Transverse colon (tissue), 4 donors: ENCODE data around the gene PTPRE. TPM values are rescaled to one million over a fixed set of nuclear protein-coding genes. Genes with fewer than 3 reads are reported as not detected.

Experiments
- DNase-seq: peaks from one replicate; pipeline ENCODE4 v3.0.0-alpha.2; 2019
- H3K27ac ChIP-seq, 4 donors: fragments of 200-600 bp; sonication (generic); 2 replicates each; pipeline ENCODE4 v1.5.1; 2016 to 2018; ENCODE audit warnings: inconsistent platforms in 4 of 4
- H3K27me3 ChIP-seq: fragments of 200-600 bp; sonication (generic); 2 replicates; pipeline ENCODE4 v1.5.1; 2017; ENCODE audit warnings: inconsistent platforms
- H3K36me3 ChIP-seq, 4 donors: fragments of 200-600 bp; sonication (generic); 2 replicates each; pipeline ENCODE4 v1.5.1; 2017 to 2019; ENCODE audit warnings: inconsistent platforms in 4 of 4
- H3K4me1 ChIP-seq, 4 donors: fragments of 200-600 bp; sonication (generic); 2 replicates each; pipeline ENCODE4 v1.5.1; 2017 to 2020; ENCODE audit warnings: inconsistent platforms in 4 of 4
- H3K4me3 ChIP-seq, 4 donors: fragments of 200-600 bp; sonication (generic); 1 replicate in 1 of 4; 2 replicates in 3 of 4; pipeline versions ENCODE4 v1.5.1 to v1.6.1; 2017 to 2019; ENCODE audit warnings: inconsistent platforms in 4 of 4
- H3K9me3 ChIP-seq, 2 donors: fragments of 200-600 bp; sonication (generic); 2 replicates each; pipeline ENCODE4 v1.5.1; 2017 to 2019; ENCODE audit warnings: inconsistent platforms in 2 of 2
- EP300 ChIP-seq: sonication (generic); formaldehyde crosslinking; IDR thresholded peaks from one replicate; pipeline ENCODE4 v1.6.1; 2017; ENCODE audit warnings: antibody characterized with exemption, low read depth
- POLR2A ChIP-seq: fragments of 450-650 bp; IDR thresholded peaks from one replicate; pipeline ENCODE4 v1.6.1; 2016; ENCODE audit warnings: antibody characterized with exemption, mild to moderate bottlenecking, moderate library complexity
- POLR2AphosphoS5 ChIP-seq, 3 donors: sonication (generic); formaldehyde crosslinking; IDR thresholded peaks; one replicate each; pipeline ENCODE4 v1.6.1; 2016; ENCODE audit warnings: antibody characterized with exemption in 3 of 3
- WGBS, 2 donors: methylation state at CpG; one replicate each; pipeline ENCODE4 v1.1.5; 2018; ENCODE audit warnings: low coverage in 1 of 2; 5-methylcytosine and 5-hydroxymethylcytosine counted together
- in situ Hi-C, 4 donors: fragments of 200-750 bp; cut with MboI; loops; one replicate each; pipeline versions ENCODE4 v1.15.0 to v1.15.1; 2017; ENCODE audit warnings: low sequenced_read_pairs in 3 of 4, low pct_ligation_motif_present in 1 of 4, low pct_unique_long_range_greater_than_20kb in 1 of 4
- intact Hi-C: fragments of 100-400 bp; cut with DNase I; formaldehyde crosslinking; loops from one replicate; pipeline ENCODE4 v1.15.1; 2023; ENCODE audit warnings: low total_unique reads
- total RNA-seq, 4 donors: library from RNA; depleted of rRNA; stranded (reverse); fragments of >200 nt; gene quantifications; one replicate each; pipeline ENCODE4 v1.1.0, GENCODE V29; 2016
- TF ChIP-seq, protein P1 (sequence below), 5 experiments: fragments of 200-600 bp in 3 of 5; fragments of 450-650 bp in 2 of 5; sonication (generic) in 3 of 5; IDR thresholded peaks; 1 replicate in 2 of 5; 2 replicates in 3 of 5; pipeline ENCODE4 v1.5.1; 2016 to 2017; ENCODE audit warnings: antibody characterized with exemption in 5 of 5, inconsistent platforms in 3 of 5, mild to moderate bottlenecking in 2 of 5, moderate library complexity in 1 of 5

PTPRE gene
- total RNA-seq, 4 donors from 2014 or later = 25.7 to 43.6 (median 26.7) TPM

DNA sequence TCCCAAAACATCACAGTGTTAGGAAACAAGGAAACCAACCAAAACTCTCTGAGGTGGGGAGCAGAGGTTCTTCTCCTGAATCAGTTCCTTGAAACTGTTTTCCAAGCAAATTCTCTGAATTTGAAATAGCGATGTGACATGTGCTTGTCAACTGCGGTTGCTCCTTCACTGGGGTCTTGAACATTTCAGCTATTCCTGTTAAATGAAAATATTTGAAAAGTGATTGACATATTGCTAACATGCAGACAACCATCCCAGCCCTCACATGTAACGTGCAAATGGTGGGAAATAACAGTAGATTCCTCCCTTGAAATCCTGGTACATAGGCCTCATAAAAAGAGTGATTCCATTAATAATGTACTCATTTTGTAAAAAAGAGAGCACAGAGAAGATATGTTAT is 203.4 kb downstream of the PTPRE start:
- TF ChIP-seq, protein P1, sequence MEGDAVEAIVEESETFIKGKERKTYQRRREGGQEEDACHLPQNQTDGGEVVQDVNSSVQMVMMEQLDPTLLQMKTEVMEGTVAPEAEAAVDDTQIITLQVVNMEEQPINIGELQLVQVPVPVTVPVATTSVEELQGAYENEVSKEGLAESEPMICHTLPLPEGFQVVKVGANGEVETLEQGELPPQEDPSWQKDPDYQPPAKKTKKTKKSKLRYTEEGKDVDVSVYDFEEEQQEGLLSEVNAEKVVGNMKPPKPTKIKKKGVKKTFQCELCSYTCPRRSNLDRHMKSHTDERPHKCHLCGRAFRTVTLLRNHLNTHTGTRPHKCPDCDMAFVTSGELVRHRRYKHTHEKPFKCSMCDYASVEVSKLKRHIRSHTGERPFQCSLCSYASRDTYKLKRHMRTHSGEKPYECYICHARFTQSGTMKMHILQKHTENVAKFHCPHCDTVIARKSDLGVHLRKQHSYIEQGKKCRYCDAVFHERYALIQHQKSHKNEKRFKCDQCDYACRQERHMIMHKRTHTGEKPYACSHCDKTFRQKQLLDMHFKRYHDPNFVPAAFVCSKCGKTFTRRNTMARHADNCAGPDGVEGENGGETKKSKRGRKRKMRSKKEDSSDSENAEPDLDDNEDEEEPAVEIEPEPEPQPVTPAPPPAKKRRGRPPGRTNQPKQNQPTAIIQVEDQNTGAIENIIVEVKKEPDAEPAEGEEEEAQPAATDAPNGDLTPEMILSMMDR (IDR thresholded peaks at IDR 0.05) = no peak
- TF ChIP-seq EP300 = no peak
- TF ChIP-seq POLR2AphosphoS5 (IDR thresholded peaks at IDR 0.05) = no peak
- TF ChIP-seq POLR2A = no peak
- Histone ChIP-seq H3K9me3 (no peaks in the 10 kb centered on the region), H3K27ac (no peak overlapping the region), H3K4me1 (peaks cover 0 to 6% (median 2%) of the 10 kb centered on the region in 4 donors), H3K4me3 (no peak overlapping the region), H3K27me3 (no peaks in the 10 kb centered on the region), H3K36me3 (no peaks in the 10 kb centered on the region)
- in situ Hi-C loops (no loop called here), intact Hi-C loops (no loop called here)
- no peak for DNase-seq
- WGBS, 2 donors = 98 to 100% methylated on average over 3 of the region's 3 CpGs

DNA sequence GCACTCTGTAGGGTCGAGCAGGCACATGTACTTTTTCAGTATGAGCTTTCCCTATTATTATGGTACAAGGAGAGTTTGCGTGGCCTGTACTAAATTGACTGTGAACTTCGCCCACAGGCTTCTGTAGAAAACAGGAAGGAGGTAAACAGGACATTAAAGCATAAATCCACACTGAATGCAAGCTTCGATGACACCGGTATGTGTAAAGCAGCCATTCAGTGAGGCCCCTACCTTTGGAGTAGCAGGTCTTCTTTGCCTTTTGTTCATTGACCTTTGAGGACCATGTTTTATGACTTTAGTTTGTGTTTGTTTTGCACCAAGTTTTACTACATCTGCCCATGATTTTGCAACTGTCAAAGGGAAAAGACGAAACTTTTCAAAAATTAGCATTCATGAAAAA is 204.8 kb downstream of the PTPRE start:
- Histone ChIP-seq H3K27ac (no peak overlapping the region), H3K4me1 (peaks cover 0 to 6% (median 2%) of the 10 kb centered on the region in 4 donors), H3K36me3 (no peaks in the 10 kb centered on the region), H3K9me3 (no peaks in the 10 kb centered on the region), H3K4me3 (no peak overlapping the region), H3K27me3 (no peaks in the 10 kb centered on the region)
- in situ Hi-C loops = no loop called here
- intact Hi-C loops = no loop called here
- TF ChIP-seq POLR2A = no peak
- WGBS, 2 donors = 57 to 65% methylated on average over 5 to 6 of the region's 6 CpGs
- no peak for DNase-seq

DNA sequence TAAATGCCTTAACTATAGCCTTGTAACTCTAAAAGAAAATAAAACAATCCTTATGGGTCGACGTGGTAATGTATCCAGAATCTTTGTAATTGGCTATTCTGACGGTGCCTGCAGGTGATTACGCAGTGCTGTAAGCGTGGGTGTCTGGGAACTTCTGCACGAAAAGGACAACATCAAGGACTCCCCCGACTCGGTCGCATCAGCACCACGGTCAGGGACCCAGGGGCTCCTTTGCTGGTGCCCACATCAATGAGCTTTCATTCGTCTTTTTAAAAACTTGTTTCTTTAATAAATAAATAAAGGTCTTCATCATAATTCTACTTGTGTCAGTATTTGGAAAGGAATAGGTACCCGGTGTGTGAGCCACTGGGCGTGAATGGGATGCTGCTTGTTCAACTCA is 206.1 kb downstream of the PTPRE start:
- 94 to 96% methylated on average over 11 to 13 of the region's 13 CpGs for WGBS, 2 donors
- no peaks in the 10 kb centered on the region for H3K36me3 ChIP-seq
- H3K9me3 ChIP-seq = no peaks in the 10 kb centered on the region
- DNase-seq = no peak
- intact Hi-C loops = no loop called here
- no peaks in the 10 kb centered on the region for H3K27me3 ChIP-seq
- peaks cover 0 to 6% (median 2%) of the 10 kb centered on the region in 4 donors for H3K4me1 ChIP-seq
- H3K27ac ChIP-seq = no peak overlapping the region
- in situ Hi-C loops = no loop called here
- no peak for TF ChIP-seq POLR2AphosphoS5 (IDR thresholded peaks at IDR 0.05)
- no peak for TF ChIP-seq EP300
- TF ChIP-seq POLR2A = no peak
- TF ChIP-seq, protein P1 (IDR thresholded peaks at IDR 0.05) = no peak
- H3K4me3 ChIP-seq = no peak overlapping the region

GRCh38 chr10:128114901-128115300 is 208.0 kb downstream of the PTPRE start:
- H3K9me3 ChIP-seq = no peaks in the 10 kb centered on the region
- H3K4me3 ChIP-seq = no peak overlapping the region
- in situ Hi-C loops = no loop called here
- no peaks in the 10 kb centered on the region for H3K36me3 ChIP-seq
- no peak overlapping the region for H3K27ac ChIP-seq
- intact Hi-C loops = no loop called here
- H3K4me1 ChIP-seq = peaks cover 0 to 6% (median 2%) of the 10 kb centered on the region in 4 donors
- DNase-seq = no peak
- WGBS, 2 donors = 93 to 100% methylated on average over 1 to 2 of the region's 2 CpGs
- TF ChIP-seq, protein P1 (IDR thresholded peaks at IDR 0.05) = no peak
- no peak for TF ChIP-seq POLR2AphosphoS5 (IDR thresholded peaks at IDR 0.05)
- TF ChIP-seq POLR2A = no peak
- no peak for TF ChIP-seq EP300
- H3K27me3 ChIP-seq = peaks cover under 1% of the 10 kb centered on the region

DNA sequence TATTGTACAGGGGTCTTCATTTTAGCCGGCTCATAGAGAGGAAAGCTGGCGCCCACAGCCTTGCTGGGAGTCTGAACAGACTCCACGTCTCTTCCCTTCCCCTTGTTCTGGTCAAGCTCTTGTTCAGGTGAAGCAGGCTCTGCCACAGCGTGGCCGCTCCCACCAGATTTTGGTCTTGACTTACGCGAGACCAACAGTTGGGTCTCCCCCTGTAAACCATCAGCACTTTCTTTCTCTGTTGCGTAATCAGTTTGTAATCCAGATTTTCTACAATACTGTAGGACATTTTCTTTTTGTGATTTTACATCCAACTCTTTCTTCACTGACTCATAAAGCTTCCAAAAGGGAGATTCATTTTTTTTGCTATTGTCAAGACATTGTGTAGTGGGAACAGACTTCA is 208.5 kb downstream of the PTPRE start:
- no peak overlapping the region for H3K27ac ChIP-seq

More for the DNA sequence above, 208.5 kb downstream of the PTPRE start:
- 94 to 97% methylated on average over 5 to 8 of the region's 8 CpGs for whole genome bisulfite sequencing, 2 donors
- Histone ChIP-seq H3K9me3 (no peaks in the 10 kb centered on the region), H3K4me3 (no peak overlapping the region), H3K4me1 (peaks cover 0 to 6% (median 2%) of the 10 kb centered on the region in 4 donors), H3K36me3 (no peaks in the 10 kb centered on the region), H3K27me3 (peaks cover 3% of the 10 kb centered on the region)
- intact Hi-C loops = no loop called here
- TF ChIP-seq POLR2A (no peak), EP300 (no peak), POLR2AphosphoS5 (IDR thresholded peaks at IDR 0.05) (no peak)
- TF ChIP-seq, protein P1 (IDR thresholded peaks at IDR 0.05) = no peak
- in situ Hi-C loops = no loop called here
- no peak for DNase-seq
